OCI-M1 (cell line): ENCODE measurements around the gene MISP3.

Experiments
- DNase-seq: peaks from one replicate; lab custom pipeline; 2025; lab: John Stamatoyannopoulos, UW

MISP3 gene

GRCh38 chr19:14122924-14123323 lies 50.3 kb downstream of the MISP3 start:
- DNase-seq, result no peak
